Fibroblast of skin of back (primary cell): ENCODE results near the gene SMARCD2.
"Not testable (repeated sequence)": the region's sequence is repeated elsewhere in the genome, so short reads cannot be mapped to it uniquely, and the experiment has no call there.

Experiments used
- DNase-seq: peaks from one replicate; pipeline ENCODE4 v3.0.0-alpha.2; 2013

SMARCD2 gene

GRCh38 chr17:63800783-63801182 is 41.7 kb downstream of the SMARCD2 start:
- no peak for DNase-seq

GRCh38 chr17:63798572-63799106 is 43.8 kb downstream of the SMARCD2 start:
- no peak for DNase-seq

GRCh38 chr17:63796375-63796774 is 46.1 kb downstream of the SMARCD2 start:
- not testable (repeated sequence) for DNase-seq

- DNase-seq: no peak
Observed at GRCh38 chr17:63792055-63792729, 50.3 kb downstream of the SMARCD2 start.

GRCh38 chr17:63790057-63790456 is 52.4 kb downstream of the SMARCD2 start:
- no peak for DNase-seq

GRCh38 chr17:63786971-63787711 is 55.3 kb downstream of the SMARCD2 start:
- no peak for DNase-seq

- DNase-seq: no peak
Observed at GRCh38 chr17:63786117-63786516, 56.4 kb downstream of the SMARCD2 start.

- DNase-seq: peak; percentile 22
Observed at GRCh38 chr17:63785556-63785955, 56.9 kb downstream of the SMARCD2 start.

GRCh38 chr17:63783522-63783921 is 59.0 kb downstream of the SMARCD2 start:
- DNase-seq: no peak
